Right lobe of liver (tissue), 6 donors: ENCODE results near the gene COX19. TPM values are rescaled to one million over a fixed set of nuclear protein-coding genes. Genes with fewer than 3 reads are reported as not detected.
A peak's percentile ranks its signal among the peaks of the same experiment; 100 is the strongest.
"Not testable (repeated sequence)": the region's sequence is repeated elsewhere in the genome, so short reads cannot be mapped to it uniquely, and the experiment has no call there.

Experiments
- ATAC-seq, 4 donors: fragments of 200-7000 bp; cut with Tn5 transposase; one replicate each; pipeline ENCODE4 v1.9.1; 2020; ENCODE audit warnings: mild to moderate bottlenecking in 4 of 4, moderate library complexity in 4 of 4
- DNase-seq, 3 donors: peaks; one replicate each; pipeline ENCODE4 v3.0.0-alpha.2; 2020
- H3K27ac ChIP-seq, 3 donors: fragments of 200-600 bp; one replicate each; pipeline ENCODE4 v1.8.0; 2022
- H3K27me3 ChIP-seq, 2 donors: fragments of 200-600 bp; one replicate each; pipeline ENCODE4 v1.8.0; 2022
- H3K36me3 ChIP-seq, 4 donors: fragments of 200-600 bp; sonication (generic) in 1 of 4; one replicate each; pipeline versions ENCODE4 v1.5.1 to v1.8.0; 2017 to 2022; ENCODE audit warnings: control low read depth in 1 of 4
- H3K4me1 ChIP-seq, 4 donors: fragments of 200-600 bp; sonication (generic) in 1 of 4; one replicate each; pipeline versions ENCODE4 v1.5.1 to v1.8.0; 2017 to 2022; ENCODE audit warnings: control low read depth in 1 of 4
- H3K4me3 ChIP-seq, 3 donors: fragments of 200-600 bp; one replicate each; pipeline ENCODE4 v1.8.0; 2022
- H3K9me3 ChIP-seq, 4 donors: fragments of 200-600 bp; sonication (generic) in 1 of 4; one replicate each; pipeline versions ENCODE4 v1.5.1 to v1.8.0; 2017 to 2022; ENCODE audit warnings: control low read depth in 1 of 4
- CTCF ChIP-seq, 4 donors: fragments of 200-600 bp in 3 of 4; fragments of 450-650 bp in 1 of 4; IDR thresholded peaks; one replicate each; pipeline versions ENCODE4 v1.5.1 to v1.8.0; 2016 to 2022; ENCODE audit warnings: antibody characterized with exemption in 4 of 4, mild to moderate bottlenecking in 2 of 4
- POLR2A ChIP-seq: fragments of 450-650 bp; IDR thresholded peaks from one replicate; pipeline ENCODE4 v1.6.1; 2017; ENCODE audit warnings: antibody characterized with exemption, mild to moderate bottlenecking
- WGBS: methylation state at CpG from one replicate; pipeline ENCODE4 v1.1.6; 2018; ENCODE audit warnings: low coverage, low lambda C conversion rate; ENCODE audit not compliant: insufficient coverage; ENCODE audit errors: missing lambda C conversion rate; 5-methylcytosine and 5-hydroxymethylcytosine counted together
- intact Hi-C, 2 donors: fragments of 100-400 bp; cut with DNase I; formaldehyde crosslinking; loops; one replicate each; pipeline versions ENCODE4 v1.11.2 to v1.14.1; 2022
- total RNA-seq, 6 experiments: library from RNA; depleted of rRNA in 2 of 6; stranded (reverse); fragments of >200 nt in 2 of 6; fragmentation: NEBNext Ultra II Directional in 3 of 6; extraction: Animal tissue kit (Norgen Biotek cat#: 25700) in 3 of 6; gene quantifications; one replicate each; pipeline versions ENCODE4 v1.1.0 to v1.2.4, GENCODE V29; 2016 to 2023
- donor health status: DM: no; HTN: yes; CAD: no.
- donor health status: DM: no; HTN: no; CAD: no.
- donor health status: DM: no; HTN: no; CAD: no.
- donor health status: DM: no; HTN: yes; CAD: no.
- donor health status: DM: no; HTN: yes; CAD: no.

COX19 gene
- total RNA-seq, 6 experiments from 2014 or later: 3.2 to 6.5 (median 4.0) TPM

GRCh38 chr7:945147-945555, 30.2 kb downstream of the COX19 start:
- ATAC-seq (peak in 1 of 4 donors; percentile 33), DNase-seq (peak in 2 of 3 donors; percentile 11 to 43)
- H3K27me3 ChIP-seq: no peaks in the 10 kb centered on the region
- no peaks in the 10 kb centered on the region for H3K4me1 ChIP-seq
- intact Hi-C loops: no loop called here
- no CpG with 5 or more reads among the region's 13 CpGs for WGBS
- no peak for TF ChIP-seq POLR2A
- TF ChIP-seq CTCF (IDR thresholded peaks at IDR 0.05): no peak
- H3K27ac ChIP-seq: no peak overlapping the region
- H3K36me3 ChIP-seq: no peaks in the 10 kb centered on the region
- H3K9me3 ChIP-seq: no peaks in the 10 kb centered on the region
- no peak overlapping the region for H3K4me3 ChIP-seq

- no peaks in the 10 kb centered on the region for H3K9me3 ChIP-seq
- no peak for ATAC-seq
- no peaks in the 10 kb centered on the region for H3K36me3 ChIP-seq
- TF ChIP-seq CTCF (IDR thresholded peaks at IDR 0.05) (no peak), POLR2A (no peak)
- no peak for DNase-seq
- H3K27me3 ChIP-seq: no peaks in the 10 kb centered on the region
- H3K4me1 ChIP-seq: no peaks in the 10 kb centered on the region
- 80% methylated on average over 4 of the region's 5 CpGs for WGBS
- intact Hi-C loops: no loop called here
- no peak overlapping the region for H3K4me3 ChIP-seq
- H3K27ac ChIP-seq: no peak overlapping the region
These were observed 30.6 kb downstream of the COX19 start for GRCh38 chr7:944744-945143.

GRCh38 chr7:943793-944192, 31.6 kb downstream of the COX19 start:
- H3K4me3 ChIP-seq, DNase-seq, ATAC-seq, H3K27me3 ChIP-seq, H3K27ac ChIP-seq, intact Hi-C loops, H3K4me1 ChIP-seq, H3K36me3 ChIP-seq, H3K9me3 ChIP-seq: not testable (repeated sequence)
- WGBS: 20% methylated on average over 1 of the region's 4 CpGs

GRCh38 chr7:940599-941408, 34.5 kb downstream of the COX19 start:
- intact Hi-C loops: no loop called here
- 40% methylated on average over 2 of the region's 2 CpGs for WGBS
- no peaks in the 10 kb centered on the region for H3K4me1 ChIP-seq
- TF ChIP-seq POLR2A (no peak), CTCF (IDR thresholded peaks at IDR 0.05) (no peak)
- no peaks in the 10 kb centered on the region for H3K27me3 ChIP-seq
- H3K27ac ChIP-seq: no peak overlapping the region
- no peak for DNase-seq
- ATAC-seq: no peak
- no peaks in the 10 kb centered on the region for H3K9me3 ChIP-seq
- H3K36me3 ChIP-seq: no peaks in the 10 kb centered on the region
- no peak overlapping the region for H3K4me3 ChIP-seq

- peak in 1 of 3 donors; percentile 4 for DNase-seq
- no CpG with 5 or more reads among the region's 4 CpGs for WGBS
- ATAC-seq: no peak
- Histone ChIP-seq H3K36me3 (no peaks in the 10 kb centered on the region), H3K27ac (no peak overlapping the region), H3K9me3 (no peaks in the 10 kb centered on the region), H3K4me3 (no peak overlapping the region), H3K4me1 (no peaks in the 10 kb centered on the region), H3K27me3 (no peaks in the 10 kb centered on the region)
- intact Hi-C loops: no loop called here
- TF ChIP-seq POLR2A (no peak), CTCF (IDR thresholded peaks at IDR 0.05) (no peak)
These were observed 35.5 kb downstream of the COX19 start for GRCh38 chr7:939843-940242.
